Measurements from ENCODE around the gene C3orf20.

DNA sequence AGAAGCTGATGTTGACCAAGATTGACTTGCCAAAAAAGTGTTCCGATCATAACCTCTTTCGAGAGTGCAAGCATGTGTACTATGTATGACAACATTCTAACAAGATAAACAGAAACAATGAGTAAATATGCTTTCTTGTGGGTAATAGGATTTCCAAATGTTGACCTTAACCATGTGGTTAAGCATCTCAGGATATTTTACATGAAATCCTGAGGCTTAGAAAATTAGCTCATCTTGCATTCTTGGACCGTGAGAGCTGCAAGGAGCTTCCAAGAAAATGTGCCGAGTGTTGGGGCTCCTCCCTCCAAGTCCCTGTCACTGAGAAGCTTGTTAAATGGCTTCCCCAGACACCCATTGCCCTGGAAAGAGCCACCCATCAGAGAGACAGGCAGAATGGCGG is 50.1 kb downstream of the C3orf20 start:
- TF ChIP-seq ZNF565 (CRISPR knock-in tag; conservative IDR thresholded peaks at IDR 0.05; ENCODE audit: low read depth) (no peak), BACH2 (CRISPR knock-in tag; IDR thresholded peaks at IDR 0.05; ENCODE audit: borderline replicate concordance) (no peak), ZNF8 (CRISPR knock-in tag; IDR thresholded peaks at IDR 0.05) (no peak), ESRRG (CRISPR knock-in tag; IDR thresholded peaks at IDR 0.05) (no peak), RARB (CRISPR knock-in tag; IDR thresholded peaks at IDR 0.05) (no peak), ZNF70 (CRISPR knock-in tag; IDR thresholded peaks at IDR 0.05) (no peak), ZFP30 (CRISPR knock-in tag; IDR thresholded peaks at IDR 0.05) (no peak)
- TF ChIP-seq, protein P1, sequence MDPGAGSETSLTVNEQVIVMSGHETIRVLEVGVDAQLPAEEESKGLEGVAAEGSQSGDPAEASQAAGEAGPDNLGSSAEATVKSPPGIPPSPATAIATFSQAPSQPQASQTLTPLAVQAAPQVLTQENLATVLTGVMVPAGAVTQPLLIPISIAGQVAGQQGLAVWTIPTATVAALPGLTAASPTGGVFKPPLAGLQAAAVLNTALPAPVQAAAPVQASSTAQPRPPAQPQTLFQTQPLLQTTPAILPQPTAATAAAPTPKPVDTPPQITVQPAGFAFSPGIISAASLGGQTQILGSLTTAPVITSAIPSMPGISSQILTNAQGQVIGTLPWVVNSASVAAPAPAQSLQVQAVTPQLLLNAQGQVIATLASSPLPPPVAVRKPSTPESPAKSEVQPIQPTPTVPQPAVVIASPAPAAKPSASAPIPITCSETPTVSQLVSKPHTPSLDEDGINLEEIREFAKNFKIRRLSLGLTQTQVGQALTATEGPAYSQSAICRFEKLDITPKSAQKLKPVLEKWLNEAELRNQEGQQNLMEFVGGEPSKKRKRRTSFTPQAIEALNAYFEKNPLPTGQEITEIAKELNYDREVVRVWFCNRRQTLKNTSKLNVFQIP (CRISPR knock-in tag; IDR thresholded peaks at IDR 0.05; ENCODE audit: borderline replicate concordance, low read depth), result no peak
- TF ChIP-seq, protein P2, sequence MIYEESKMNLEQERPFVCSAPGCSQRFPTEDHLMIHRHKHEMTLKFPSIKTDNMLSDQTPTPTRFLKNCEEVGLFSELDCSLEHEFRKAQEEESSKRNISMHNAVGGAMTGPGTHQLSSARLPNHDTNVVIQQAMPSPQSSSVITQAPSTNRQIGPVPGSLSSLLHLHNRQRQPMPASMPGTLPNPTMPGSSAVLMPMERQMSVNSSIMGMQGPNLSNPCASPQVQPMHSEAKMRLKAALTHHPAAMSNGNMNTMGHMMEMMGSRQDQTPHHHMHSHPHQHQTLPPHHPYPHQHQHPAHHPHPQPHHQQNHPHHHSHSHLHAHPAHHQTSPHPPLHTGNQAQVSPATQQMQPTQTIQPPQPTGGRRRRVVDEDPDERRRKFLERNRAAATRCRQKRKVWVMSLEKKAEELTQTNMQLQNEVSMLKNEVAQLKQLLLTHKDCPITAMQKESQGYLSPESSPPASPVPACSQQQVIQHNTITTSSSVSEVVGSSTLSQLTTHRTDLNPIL (CRISPR knock-in tag; IDR thresholded peaks at IDR 0.05; ENCODE audit: low read depth), result no peak
